ENCODE data around the gene TIMP2.

TIMP2 gene

GRCh38 chr17:78804777-78805176 lies 120.4 kb downstream of the TIMP2 start:
- no peak for DNase-seq

DNA sequence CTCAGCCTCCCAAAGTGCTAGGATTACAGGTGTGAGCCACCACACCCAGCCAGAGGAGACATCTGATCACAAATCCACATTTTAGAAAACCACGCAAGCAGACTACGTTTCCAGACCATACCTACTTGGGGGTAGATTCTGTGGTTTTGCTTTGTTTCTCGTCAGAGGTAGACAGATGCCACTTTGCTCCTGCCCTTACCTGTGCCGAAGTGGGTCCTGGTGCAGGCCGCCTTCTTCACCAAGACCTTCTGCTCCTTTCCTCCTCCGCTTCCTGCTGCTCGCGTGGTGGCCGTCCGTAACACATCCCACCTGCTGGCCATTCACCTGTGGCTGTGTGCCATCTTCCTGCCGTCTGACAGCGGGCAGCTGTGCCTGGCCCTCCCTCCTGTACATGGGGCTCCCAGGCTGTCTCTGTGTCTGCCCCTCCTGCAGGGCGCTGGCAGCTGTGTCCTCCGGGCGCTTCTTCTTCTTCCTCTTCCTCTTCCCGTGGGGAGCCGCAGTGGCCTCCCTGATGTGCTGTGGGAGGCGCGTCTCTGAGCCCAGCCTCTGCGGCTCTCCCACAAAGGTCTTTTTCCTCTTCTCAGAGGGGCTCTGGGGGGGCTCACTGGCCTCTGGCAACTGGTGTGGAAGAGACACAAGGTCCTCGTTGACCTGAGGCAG lies 121.9 kb downstream of the TIMP2 start:
- no peak for DNase-seq
